ENCODE data around the gene DPH7.
"Not testable (repeated sequence)": the region's sequence is repeated elsewhere in the genome, so short reads cannot be mapped to it uniquely, and the experiment has no call there.

Gene DPH7

GRCh38 chr9:137522746-137523455 lies 55.8 kb downstream of the DPH7 start:
- no peak for DNase-seq (ENCODE audit: low read depth)
- no peak overlapping the region for H3K4me3 ChIP-seq (ENCODE audit: low read depth, low read length)
- TF ChIP-seq, protein P1, sequence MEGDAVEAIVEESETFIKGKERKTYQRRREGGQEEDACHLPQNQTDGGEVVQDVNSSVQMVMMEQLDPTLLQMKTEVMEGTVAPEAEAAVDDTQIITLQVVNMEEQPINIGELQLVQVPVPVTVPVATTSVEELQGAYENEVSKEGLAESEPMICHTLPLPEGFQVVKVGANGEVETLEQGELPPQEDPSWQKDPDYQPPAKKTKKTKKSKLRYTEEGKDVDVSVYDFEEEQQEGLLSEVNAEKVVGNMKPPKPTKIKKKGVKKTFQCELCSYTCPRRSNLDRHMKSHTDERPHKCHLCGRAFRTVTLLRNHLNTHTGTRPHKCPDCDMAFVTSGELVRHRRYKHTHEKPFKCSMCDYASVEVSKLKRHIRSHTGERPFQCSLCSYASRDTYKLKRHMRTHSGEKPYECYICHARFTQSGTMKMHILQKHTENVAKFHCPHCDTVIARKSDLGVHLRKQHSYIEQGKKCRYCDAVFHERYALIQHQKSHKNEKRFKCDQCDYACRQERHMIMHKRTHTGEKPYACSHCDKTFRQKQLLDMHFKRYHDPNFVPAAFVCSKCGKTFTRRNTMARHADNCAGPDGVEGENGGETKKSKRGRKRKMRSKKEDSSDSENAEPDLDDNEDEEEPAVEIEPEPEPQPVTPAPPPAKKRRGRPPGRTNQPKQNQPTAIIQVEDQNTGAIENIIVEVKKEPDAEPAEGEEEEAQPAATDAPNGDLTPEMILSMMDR (IDR thresholded peaks at IDR 0.05; ENCODE audit: control insufficient read depth, extremely low read depth, insufficient read depth), result no peak

- no peak for DNase-seq (ENCODE audit: low read depth)
- TF ChIP-seq, protein P1 (IDR thresholded peaks at IDR 0.05; ENCODE audit: control insufficient read depth, extremely low read depth, insufficient read depth), result no peak
- no peak overlapping the region for H3K4me3 ChIP-seq (ENCODE audit: low read depth, low read length)
Observed at GRCh38 chr9:137521405-137521985, 57.2 kb downstream of the DPH7 start.

GRCh38 chr9:137520614-137521404 lies 57.9 kb downstream of the DPH7 start:
- no peak for DNase-seq (ENCODE audit: low read depth)
- H3K4me3 ChIP-seq (ENCODE audit: low read depth, low read length), result no peak overlapping the region
- TF ChIP-seq, protein P1 (IDR thresholded peaks at IDR 0.05; ENCODE audit: control insufficient read depth, extremely low read depth, insufficient read depth), result no peak

GRCh38 chr9:137519553-137519952 lies 59.2 kb downstream of the DPH7 start:
- no peak for DNase-seq (ENCODE audit: low read depth)
- TF ChIP-seq, protein P1 (IDR thresholded peaks at IDR 0.05; ENCODE audit: control insufficient read depth, extremely low read depth, insufficient read depth), result no peak
- no peak overlapping the region for H3K4me3 ChIP-seq (ENCODE audit: low read depth, low read length)

GRCh38 chr9:137518661-137519459 lies 59.9 kb downstream of the DPH7 start:
- DNase-seq (ENCODE audit: low read depth); H3K4me3 ChIP-seq (ENCODE audit: low read depth, low read length): not testable (repeated sequence)

- H3K4me3 ChIP-seq (ENCODE audit: low read depth, low read length), result no peak overlapping the region
- DNase-seq (ENCODE audit: low read depth), result no peak
- TF ChIP-seq, protein P1 (IDR thresholded peaks at IDR 0.05; ENCODE audit: control insufficient read depth, extremely low read depth, insufficient read depth), result no peak
Observed at GRCh38 chr9:137516144-137516917, 62.4 kb downstream of the DPH7 start.

Data from LNCaP clone FGC (cell line).